HG03521 (cell line): ENCODE measurements around the gene FZR1.
"Not testable (repeated sequence)": the region's sequence is repeated elsewhere in the genome, so short reads cannot be mapped to it uniquely, and the experiment has no call there.

ENCODE experiments used
- ATAC-seq: cut with Tn5 transposase; IDR thresholded peaks from one replicate; pipeline ENCODE4 v1.9.1; 2021; ENCODE audit warnings: mild to moderate bottlenecking, moderate library complexity; ENCODE audit not compliant: unreplicated experiment

Gene FZR1

DNA sequence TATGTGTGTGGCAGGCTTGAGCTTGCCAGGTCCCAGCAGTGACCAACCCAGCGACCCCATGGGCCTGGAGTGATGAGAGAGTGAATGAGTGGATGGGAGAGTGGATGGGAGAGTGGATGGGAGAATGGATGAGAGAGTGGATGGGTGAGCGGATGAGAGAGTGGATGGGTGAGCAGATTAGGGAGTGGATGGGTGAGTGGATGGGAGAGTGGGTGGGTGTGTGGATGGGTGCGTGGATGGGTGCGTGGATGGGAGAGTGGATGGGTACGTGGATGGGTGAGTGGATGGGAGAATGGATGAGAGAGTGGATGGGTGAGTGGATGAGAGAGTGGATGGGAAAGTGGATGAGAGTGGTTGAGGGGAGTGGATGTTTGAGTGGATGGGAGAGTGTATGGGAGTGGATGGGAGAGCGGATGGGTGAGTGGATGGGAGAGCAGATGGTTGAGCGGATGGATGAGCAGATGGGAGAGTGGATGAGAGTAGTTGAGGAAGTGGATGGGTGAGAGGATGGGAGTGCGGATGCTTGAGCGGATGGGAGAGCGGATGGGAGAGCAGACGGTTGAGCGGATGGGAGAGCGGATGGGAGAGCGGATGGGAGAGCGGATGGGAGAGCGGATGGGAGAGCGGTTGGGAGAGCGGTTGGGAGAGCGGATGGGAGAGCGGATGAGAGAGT, 22.6 kb downstream of the FZR1 start:
- no peak for ATAC-seq

DNA sequence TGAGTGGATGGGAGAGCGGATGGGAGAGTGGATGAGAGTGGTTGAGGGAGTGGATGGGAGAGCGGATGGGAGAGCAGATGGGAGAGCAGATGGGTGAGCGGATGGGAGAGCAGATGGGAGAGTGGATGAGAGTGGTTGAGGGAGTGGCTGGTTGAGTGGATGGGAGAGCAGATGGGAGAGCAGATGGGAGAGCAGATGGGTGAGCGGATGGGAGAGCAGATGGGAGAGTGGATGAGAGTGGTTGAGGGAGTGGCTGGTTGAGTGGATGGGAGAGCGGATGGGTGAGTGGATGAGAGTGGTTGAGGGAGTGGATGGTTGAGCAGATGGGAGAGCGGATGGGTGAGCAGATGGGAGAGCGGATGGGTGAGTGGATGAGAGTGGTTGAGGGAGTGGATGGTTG, 23.2 kb downstream of the FZR1 start:
- ATAC-seq, result not testable (repeated sequence)

DNA sequence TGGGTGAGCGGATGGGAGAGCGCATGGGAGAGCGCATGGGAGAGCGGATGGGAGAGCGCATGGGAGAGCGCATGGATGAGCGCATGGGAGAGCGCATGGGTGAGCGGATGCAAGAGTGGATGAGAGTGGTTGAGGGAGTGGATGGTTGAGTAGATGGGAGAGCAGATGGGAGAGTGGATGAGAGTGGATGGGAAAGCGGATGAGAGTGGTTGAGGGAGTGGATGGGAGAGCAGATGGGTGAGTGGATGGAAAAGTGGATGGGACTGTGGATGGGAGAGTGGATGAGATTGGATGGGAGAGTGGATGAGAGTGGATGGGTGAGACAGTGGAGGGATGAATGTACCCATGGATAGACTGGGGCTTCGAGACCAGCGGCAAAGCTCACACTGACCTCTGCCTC, 24.3 kb downstream of the FZR1 start:
- no peak for ATAC-seq

DNA sequence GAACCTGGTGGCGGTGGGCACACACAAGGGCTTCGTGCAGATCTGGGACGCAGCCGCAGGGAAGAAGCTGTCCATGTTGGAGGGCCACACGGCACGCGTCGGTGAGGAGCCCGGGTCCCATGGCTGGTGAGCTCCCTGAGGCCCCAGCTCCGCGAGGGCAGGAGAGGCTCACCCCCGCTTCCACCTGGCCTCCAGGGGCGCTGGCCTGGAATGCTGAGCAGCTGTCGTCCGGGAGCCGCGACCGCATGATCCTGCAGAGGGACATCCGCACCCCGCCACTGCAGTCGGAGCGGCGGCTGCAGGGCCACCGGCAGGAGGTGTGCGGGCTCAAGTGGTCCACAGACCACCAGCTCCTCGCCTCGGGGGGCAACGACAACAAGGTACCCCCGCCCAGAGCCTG, 25.6 kb downstream of the FZR1 start:
- ATAC-seq, result no peak

DNA sequence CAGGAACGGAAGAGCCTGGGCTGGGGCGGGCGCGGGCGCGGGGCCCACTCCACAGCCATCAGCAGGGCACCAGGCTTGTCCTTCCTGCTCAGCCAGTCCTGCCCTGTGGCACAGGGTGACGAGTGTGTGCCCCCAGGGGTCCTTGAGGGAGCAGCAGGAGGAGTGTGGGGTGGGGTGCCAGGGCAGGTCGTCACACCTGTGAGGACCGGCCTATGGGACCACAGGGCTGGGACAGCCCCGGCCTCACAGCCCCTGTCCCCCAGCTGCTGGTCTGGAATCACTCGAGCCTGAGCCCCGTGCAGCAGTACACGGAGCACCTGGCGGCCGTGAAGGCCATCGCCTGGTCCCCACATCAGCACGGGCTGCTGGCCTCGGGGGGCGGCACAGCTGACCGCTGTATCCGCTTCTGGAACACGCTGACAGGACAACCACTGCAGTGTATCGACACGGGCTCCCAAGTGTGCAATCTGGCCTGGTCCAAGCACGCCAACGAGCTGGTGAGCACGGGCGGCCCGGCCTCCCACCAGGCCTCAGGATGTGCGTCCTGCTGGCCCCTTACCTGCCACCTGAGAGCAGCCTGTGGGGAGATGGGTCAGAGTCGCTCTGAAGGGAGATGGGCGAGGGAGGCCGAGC, 26.2 kb downstream of the FZR1 start:
- no peak for ATAC-seq

DNA sequence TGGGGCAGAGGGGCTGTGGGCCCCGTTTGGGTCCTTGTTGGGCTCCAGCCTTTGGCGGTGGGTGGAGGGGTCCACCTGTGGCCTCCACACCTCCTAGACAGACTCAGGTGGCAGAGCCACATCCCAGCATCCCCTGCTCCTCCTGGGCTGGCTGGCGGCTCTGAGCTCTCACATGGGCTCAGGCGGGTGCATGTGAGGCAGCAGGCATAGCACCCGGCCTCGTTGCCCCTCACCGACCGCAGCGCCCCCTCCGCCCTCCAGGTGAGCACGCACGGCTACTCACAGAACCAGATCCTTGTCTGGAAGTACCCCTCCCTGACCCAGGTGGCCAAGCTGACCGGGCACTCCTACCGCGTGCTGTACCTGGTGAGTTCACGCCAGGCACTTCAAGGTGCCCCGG, 26.9 kb downstream of the FZR1 start:
- ATAC-seq, result no peak

DNA sequence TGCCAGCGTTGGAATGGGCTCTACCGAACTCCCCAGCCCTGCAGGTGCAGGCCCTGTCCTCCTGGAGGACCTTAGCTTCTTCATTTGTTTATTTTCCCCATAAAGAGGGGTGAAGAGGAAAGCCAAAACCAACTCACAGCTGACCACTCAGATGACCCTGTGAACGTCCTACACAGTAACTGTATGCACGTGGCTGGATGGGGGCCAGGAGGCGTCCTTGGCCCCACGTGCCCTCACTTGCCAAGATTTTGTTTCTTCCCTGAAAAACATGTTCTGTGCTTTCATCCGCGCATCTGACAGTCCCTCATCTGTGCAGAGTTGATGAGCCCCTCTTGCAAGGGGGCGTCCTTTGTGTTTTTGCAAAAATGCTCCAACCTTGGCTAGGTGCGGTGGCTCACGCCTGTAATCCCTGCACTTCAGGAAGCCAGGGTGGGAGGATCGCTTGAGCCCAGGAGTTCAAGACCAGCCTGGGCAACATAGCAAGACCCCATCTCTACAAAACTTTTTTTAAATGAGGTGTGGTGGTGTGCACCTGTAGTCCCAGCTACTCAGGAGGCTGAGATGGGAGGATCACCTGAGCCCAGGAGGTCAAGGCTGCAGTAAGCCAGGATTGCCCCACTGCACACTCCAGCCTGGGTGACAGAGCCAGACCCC, 27.6 kb downstream of the FZR1 start:
- ATAC-seq, result no peak

DNA sequence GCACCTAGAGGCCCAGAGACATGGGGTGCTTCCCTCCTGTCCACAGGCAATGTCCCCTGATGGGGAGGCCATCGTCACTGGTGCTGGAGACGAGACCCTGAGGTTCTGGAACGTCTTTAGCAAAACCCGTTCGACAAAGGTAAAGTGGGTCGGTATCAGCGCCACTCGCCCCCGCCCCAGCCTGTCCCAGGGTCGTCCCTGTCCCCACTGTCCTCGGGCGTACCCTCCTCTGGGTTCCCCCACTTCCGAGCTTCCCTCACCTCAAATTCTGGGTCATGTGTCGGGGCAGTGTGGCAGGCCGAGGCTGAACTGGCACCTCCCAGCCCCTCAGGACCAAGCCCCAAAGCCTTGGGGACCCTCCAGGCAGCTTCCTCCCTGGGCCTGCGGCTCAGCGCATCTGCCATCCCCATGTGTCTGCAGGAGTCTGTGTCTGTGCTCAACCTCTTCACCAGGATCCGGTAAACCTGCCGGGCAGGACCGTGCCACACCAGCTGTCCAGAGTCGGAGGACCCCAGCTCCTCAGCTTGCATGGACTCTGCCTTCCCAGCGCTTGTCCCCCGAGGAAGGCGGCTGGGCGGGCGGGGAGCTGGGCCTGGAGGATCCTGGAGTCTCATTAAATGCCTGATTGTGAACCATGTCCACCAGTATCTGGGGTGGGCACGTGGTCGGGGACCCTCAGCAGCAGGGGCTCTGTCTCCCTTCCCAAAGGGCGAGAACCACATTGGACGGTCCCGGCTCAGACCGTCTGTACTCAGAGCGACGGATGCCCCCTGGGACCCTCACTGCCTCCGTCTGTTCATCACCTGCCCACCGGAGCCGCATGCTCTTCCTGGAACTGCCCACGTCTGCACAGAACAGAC, 28.5 kb downstream of the FZR1 start:
- no peak for ATAC-seq

DNA sequence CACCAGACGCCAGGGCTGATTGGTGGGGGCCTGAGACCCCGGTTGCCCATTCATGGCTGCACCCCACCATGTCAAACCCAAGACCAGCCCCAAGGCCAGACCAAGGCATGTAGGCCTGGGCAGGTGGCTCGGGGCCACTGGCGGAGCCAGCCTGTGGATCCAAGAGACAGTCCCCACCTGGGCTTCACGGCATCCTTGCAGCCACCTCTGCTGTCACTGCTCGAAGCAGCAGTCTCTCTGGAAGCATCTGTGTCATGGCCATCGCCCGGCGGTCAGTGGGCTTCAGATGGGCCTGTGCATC, 29.1 kb downstream of the FZR1 start:
- ATAC-seq, result no peak

DNA sequence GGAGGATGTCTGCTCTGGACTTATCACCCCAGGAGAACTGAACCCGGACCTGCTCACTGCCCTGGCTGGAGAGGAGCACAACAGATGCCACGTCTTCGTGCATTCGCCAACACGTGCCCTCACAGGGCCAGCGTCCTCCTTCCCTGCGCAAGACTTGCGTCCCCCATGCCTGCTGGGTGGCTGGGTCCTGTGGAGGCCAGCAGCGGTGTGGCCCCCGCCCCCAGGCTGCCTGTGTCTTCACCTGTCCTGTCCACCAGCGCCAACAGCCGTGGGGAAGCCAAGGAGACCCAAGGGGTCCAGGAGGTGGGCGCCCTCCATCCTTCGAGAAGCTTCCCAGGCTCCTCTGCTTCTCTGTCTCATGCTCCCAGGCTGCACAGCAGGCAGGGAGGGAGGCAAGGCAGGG, 29.5 kb downstream of the FZR1 start:
- no peak for ATAC-seq

DNA sequence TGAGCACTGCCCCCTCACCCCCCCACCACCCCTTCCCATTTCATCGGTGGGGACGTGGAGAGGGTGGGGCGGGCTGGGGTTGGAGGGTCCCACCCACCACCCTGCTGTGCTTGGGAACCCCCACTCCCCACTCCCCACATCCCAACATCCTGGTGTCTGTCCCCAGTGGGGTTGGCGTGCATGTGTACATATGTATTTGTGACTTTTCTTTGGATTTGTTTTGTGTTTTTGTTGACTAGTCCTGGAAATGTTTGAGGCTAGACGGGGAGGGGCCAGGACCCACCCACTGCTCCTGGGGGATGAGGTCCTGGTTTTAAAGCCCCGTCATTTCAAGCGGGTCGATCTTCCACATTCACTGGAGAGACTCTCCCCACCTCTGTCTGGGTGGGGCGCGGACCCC, 29.9 kb downstream of the FZR1 start:
- no peak for ATAC-seq

DNA sequence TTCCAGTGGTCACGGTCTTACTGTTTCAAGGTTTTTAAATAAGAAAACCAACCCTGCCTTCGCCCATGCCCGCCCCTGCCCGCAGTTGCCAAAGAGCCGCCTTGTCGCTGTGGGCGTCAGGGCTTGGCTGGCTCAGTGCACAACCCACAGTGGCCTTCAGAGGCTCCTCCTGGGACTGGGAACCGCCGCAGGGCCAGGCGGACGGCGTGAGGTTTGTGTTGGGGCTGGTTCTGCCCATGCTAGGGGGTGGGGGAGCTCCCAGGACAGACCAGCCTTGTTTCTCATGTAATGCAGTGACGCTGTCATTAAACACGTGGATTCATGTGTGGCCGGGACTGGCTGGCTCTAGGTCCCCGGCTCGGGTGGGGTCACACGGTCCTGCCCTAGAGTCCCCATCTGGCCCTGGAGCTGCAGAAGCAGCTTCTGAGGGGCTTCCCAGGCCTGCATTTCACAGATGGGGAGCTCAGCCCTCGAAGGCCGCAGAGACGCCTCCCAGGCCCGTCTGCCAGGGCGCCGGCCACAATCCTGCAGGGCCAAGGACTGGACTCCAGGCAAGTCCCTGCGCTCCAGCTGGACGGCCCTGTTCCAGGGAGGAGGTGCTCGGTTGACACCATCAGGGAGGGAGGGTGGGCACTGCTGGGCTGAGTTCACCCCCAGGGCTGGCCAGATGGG, 30.5 kb downstream of the FZR1 start:
- no peak for ATAC-seq

DNA sequence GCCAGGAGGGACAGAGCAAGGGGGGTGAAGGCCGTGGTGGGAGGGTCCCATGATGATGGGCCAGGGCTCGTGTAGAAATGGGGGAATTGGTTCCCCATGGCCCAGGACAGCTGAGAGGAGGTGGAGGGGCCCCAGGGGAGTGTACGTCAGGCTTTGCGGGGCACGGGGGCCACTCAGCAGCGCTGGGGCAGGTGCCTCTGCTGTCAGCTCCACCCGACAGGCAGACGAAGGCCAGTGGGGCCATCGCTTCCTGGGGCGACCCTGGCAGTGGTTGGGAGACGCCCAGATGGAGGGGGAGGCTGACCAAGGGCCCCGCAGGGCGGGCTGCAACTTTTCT, 31.0 kb downstream of the FZR1 start:
- no peak for ATAC-seq

DNA sequence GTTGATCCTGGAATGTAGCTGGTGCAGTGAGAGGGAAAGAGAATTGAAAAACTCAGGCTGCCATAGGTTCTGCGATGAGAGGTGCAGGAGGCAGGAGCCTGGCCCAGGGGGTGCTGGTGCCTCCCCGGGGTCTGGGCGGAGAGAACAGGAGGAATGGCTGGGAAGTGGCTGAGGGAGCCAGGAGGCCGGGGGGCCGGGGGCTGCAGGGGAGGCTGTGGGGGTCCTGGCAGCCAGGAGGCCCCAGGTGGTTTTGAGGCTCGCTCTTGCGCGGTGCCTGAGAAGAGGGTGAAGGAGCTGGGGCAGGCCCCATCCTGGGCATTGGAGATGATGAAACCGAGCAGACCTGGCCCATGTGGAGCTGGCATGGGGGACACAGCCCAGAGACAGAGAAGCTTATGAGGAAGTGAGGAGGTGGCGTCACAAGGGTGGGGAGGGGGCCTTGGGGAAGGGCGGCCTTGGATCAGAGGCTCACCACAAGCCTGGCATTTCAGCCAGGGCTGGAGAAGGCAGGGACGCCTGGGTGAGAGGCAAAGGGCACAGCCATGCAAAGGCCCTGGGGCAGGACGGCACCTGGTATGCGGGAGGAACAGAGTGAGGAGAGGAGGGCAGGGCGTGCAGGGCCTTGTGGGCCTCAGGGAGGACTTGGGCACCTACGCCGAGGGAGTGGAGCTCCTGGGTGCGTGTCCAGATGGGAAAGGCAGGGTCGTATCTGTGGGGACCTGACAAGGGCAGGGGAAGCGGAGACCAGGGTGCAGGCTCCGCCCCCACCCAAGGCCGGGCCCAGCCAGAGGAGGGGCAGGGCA, 31.5 kb downstream of the FZR1 start:
- no peak for ATAC-seq

DNA sequence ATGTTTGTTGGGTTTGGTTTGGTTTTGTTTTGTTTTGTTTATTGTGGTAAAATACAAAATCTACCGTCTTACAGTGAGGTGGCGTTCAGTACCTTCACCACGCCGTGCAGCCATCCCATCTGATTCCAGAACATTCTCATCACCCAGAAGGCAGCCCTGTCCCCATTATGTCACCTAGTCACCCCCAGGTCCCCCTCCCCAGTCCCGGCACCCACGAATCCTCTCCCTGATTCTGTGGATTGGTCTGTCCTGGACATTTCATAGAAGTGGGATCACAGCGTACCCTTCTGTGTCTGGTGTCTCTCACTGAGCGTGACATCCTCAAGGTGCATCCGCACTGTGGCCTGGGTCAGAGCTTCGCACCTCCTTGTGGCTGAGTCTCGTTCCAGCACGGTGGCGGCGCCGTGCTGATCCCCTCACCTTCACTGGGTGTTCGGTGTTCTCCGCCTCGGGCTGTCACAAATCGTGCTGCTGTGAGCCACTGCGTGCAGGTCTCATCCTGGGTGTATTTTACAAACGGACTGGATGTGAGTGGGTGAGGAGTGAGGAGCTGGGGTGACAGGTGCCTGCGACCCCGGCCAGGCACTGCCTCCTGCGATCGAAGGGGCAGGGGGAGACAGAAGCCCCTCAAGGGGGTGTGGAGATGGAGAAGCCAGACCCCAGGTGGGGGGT, 32.3 kb downstream of the FZR1 start:
- ATAC-seq, result no peak

DNA sequence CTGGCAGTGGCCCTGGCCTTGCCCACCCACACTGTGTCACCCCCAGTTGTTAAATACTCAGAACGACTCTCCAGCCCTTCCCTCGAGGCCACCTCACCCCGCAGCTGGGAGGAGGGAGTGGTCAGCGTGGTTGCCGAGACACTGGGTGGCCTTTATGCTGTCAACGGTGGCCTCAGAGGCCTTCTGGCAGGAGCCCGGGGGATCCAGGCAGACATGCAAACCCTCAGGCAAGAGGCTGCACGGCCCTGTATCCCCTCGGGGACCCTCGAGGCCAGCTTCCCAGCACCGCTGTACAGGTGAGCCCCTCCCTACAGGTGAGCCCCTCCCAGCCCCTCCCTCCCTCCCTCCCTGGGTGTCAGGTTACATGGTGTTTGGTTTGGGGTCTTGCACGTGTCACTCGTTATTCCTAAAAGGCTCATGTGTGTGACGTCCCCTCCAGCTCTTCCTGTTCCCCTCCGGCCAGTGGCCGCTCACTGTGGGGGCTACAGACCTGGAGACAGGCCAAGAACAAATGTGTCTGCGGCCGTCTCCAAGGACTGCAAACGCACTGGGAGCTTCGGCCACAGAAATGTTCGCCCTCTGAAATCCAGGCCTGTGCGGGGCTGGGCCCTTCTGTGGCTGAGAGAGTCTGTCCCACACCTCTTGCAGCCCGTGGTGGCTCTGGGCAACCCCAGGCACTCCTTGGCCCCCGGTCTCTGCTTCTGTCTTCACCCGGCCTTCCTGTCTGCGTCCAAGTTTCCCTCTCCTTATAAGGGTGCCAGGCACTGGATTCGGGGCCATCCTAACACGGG, 33.0 kb downstream of the FZR1 start, which contains the start of gene TEKTIP1:
TSS of gene TEKTIP1 (plus strand) at position 210 of the 791 bp plus-strand sequence. CDS start at position 214, 4 bp downstream.
- no peak for ATAC-seq

DNA sequence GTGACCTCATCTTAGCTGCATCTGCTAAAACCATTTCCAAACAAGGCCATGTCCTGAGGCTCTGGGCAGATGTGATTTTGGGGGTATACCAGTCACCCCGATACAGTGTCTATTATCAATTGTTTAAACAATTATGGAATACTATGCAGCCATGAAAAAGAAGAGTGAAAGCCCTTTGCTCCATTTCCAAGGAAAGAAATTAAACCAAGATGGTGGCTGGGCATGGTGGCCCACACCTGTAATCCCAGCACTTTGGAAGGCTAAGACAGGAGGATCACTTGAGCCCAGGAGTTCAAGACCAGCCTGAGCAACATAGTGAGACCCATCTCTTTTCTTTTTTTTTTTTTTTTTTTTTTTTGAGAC, 33.6 kb downstream of the FZR1 start:
- no peak for ATAC-seq

DNA sequence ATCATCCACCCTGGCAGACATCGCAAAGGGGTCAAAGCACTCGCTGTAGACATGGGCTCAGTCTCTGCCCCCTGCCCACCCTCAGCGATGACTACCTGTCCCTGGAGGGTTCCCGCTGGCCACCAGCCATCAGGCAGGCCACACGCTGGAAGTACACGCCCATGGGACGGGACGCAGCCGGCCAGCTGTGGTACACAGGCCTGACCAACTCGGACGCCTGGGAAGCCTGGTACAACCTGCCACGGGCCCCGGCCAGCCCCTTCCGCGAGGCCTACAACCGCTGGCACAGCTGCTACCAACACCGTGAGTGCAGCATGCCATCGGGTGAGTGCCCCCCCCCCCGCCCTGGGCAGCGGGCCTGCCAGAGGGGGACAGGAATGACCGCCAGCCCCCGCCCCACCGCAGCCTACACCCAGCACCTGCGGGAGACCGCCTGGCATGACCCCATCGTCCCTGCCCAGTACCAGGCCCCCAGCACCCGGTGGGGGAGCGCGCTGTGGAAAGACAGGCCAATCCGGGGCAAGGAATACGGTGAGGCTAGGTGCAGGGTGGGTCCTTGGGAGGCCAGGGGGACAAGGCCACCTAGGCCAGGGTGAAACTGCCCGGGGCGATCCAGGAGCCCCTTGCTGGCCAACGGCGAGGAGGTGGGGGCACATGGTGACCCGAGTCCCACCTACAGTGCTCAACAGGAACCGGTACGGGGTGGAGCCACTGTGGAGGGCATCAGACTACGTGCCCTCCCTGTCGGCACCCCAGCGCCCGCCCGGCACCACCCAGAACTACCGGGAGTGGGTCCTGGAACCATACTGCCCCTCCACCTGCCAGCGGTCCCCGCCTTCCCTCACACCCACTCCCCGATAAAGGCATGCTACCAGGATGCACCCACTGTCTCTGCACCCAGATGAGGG, 37.3 kb downstream of the FZR1 start:
- no peak for ATAC-seq
